ENCODE measurements around the gene PLAAT2. TPM values are rescaled to one million over a fixed set of nuclear protein-coding genes. Genes with fewer than 3 reads are reported as not detected.

The PLAAT2 gene
- total and polyA plus RNA-seq, 3 experiments from 2014 or later: 0.31 TPM; not detected in 2

- peaks cover 19 to 25% (median 21%) of the 10 kb centered on the region in 3 donors for H3K4me1 Mint-ChIP-seq
- peaks cover 0 to 2% of the 10 kb centered on the region in 2 donors for H3K27me3 Mint-ChIP-seq
- no peaks in the 10 kb centered on the region for H3K27me3 ChIP-seq (ENCODE audit: insufficient read depth, low read length, poor library complexity, severe bottlenecking)
- peak overlapping the region; percentile 40 for H3K4me3 ChIP-seq (ENCODE audit: low read length)
- peaks cover 8% of the 10 kb centered on the region in 3 donors for H3K36me3 Mint-ChIP-seq
- H3K27ac Mint-ChIP-seq: peak overlapping the region; percentile 59 to 97 (median 92)
- no peaks in the 10 kb centered on the region for H3K9me3 ChIP-seq (ENCODE audit: low read length)
- H3K9me3 Mint-ChIP-seq: peaks cover 0 to 7% (median 3%) of the 10 kb centered on the region in 5 donors
- ChIA-PET POLR2A (interaction anchor here (1.9 kb wide), 1 partner anchor 23 kb away, joined by 6 read pairs; no protein-coding TSS in a partner anchor), CTCF (interaction anchor here (1.5 to 4.5 kb wide), 3 partner anchors 22 to 95 kb away, joined by 3 to 19 read pairs (median 8); no protein-coding TSS in a partner anchor)
- H3K4me1 ChIP-seq (ENCODE audit: insufficient read depth, low read length): peaks cover 15% of the 10 kb centered on the region
- peak overlapping the region; percentile 19 for H3K27ac ChIP-seq (ENCODE audit: low read depth, low read length)
- H3K4me3 Mint-ChIP-seq: peak overlapping the region; percentile 38 to 92 (median 81)
- no peaks in the 10 kb centered on the region for H3K36me3 ChIP-seq (ENCODE audit: insufficient read depth, low read length)
- DNase-seq: peak in 4 of 5 donors; percentile 6 to 58 (median 30)
Measured at GRCh38 chr11:63573881-63574855, 11.0 kb upstream of the PLAAT2 start.

DNA sequence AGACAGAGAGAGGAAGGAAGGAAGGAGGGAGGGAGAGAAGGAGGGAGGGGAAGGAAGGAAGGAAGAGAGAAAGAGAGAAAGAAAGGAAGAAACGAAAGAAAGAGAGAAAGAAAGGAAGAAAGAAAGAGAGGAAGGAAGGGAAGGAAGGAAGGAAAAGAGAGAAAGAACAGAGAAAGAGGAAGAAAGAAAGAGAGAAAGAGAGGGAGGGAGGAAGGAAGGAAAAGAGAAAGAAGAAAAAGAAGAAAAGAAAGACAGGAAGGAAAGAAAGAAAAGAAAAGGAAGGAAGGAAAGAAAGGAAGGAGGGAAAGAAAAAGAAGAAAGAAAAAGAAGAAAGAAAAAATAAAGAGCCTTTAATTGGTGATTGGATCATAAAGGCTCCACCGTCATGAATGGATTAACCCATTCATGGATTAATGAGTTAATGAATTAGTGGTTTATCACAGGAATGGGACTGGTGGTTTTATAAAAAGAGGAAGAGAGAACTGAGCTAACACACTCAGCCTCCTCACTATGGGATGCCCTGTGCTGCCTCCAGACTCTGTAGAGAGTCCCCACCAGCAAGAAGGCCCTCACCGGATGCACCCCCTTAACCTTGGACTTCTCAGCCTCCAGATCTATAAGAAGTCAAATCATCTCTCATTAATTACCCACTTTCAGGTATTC is 9.0 kb upstream of the PLAAT2 start:
- H3K4me1 ChIP-seq (ENCODE audit: insufficient read depth, low read length): peaks cover 21% of the 10 kb centered on the region
- no peak overlapping the region for H3K4me3 ChIP-seq (ENCODE audit: low read length)
- Mint-ChIP-seq H3K27ac (peak overlapping the region in 4 of 8 donors; percentile 35 to 71 (median 46)), H3K4me3 (no peak overlapping the region), H3K4me1 (peaks cover 29 to 41% (median 37%) of the 10 kb centered on the region in 3 donors), H3K36me3 (peaks cover 0 to 1% (median 0%) of the 10 kb centered on the region in 3 donors), H3K27me3 (peaks cover 0 to 2% of the 10 kb centered on the region in 2 donors), H3K9me3 (no peaks in the 10 kb centered on the region)
- no peaks in the 10 kb centered on the region for H3K9me3 ChIP-seq (ENCODE audit: low read length)
- DNase-seq: no peak
- H3K27me3 ChIP-seq (ENCODE audit: insufficient read depth, low read length, poor library complexity, severe bottlenecking): no peaks in the 10 kb centered on the region
- no peaks in the 10 kb centered on the region for H3K36me3 ChIP-seq (ENCODE audit: insufficient read depth, low read length)
- H3K27ac ChIP-seq (ENCODE audit: low read depth, low read length): no peak overlapping the region
- CTCF ChIA-PET: interaction anchor here (4.5 kb wide), 1 partner anchor 20 kb away, joined by 19 read pairs; no protein-coding TSS in a partner anchor
- POLR2A ChIA-PET: interaction anchor here (0.6 kb wide), 2 partner anchors 33 to 284 kb away, joined by 3 read pairs; no protein-coding TSS in a partner anchor

- Mint-ChIP-seq H3K4me3 (no peak overlapping the region), H3K27ac (peak overlapping the region in 1 of 8 donors; percentile 8), H3K27me3 (peaks cover 0 to 2% of the 10 kb centered on the region in 2 donors), H3K36me3 (peaks cover 0 to 1% (median 0%) of the 10 kb centered on the region in 3 donors), H3K4me1 (peaks cover 32 to 51% (median 47%) of the 10 kb centered on the region in 3 donors), H3K9me3 (no peaks in the 10 kb centered on the region)
- Histone ChIP-seq H3K9me3 (ENCODE audit: low read length) (no peaks in the 10 kb centered on the region), H3K27ac (ENCODE audit: low read depth, low read length) (no peak overlapping the region), H3K4me3 (ENCODE audit: low read length) (no peak overlapping the region), H3K36me3 (ENCODE audit: insufficient read depth, low read length) (no peaks in the 10 kb centered on the region), H3K4me1 (ENCODE audit: insufficient read depth, low read length) (peaks cover 32% of the 10 kb centered on the region), H3K27me3 (ENCODE audit: insufficient read depth, low read length, poor library complexity, severe bottlenecking) (no peaks in the 10 kb centered on the region)
- DNase-seq: no peak
- POLR2A ChIA-PET: no interaction called here
- CTCF ChIA-PET: interaction anchor here (1.0 kb wide), 1 partner anchor 17 kb away, joined by 3 read pairs; no protein-coding TSS in a partner anchor
Measured at GRCh38 chr11:63569570-63569969, 6.4 kb upstream of the PLAAT2 start.

DNA sequence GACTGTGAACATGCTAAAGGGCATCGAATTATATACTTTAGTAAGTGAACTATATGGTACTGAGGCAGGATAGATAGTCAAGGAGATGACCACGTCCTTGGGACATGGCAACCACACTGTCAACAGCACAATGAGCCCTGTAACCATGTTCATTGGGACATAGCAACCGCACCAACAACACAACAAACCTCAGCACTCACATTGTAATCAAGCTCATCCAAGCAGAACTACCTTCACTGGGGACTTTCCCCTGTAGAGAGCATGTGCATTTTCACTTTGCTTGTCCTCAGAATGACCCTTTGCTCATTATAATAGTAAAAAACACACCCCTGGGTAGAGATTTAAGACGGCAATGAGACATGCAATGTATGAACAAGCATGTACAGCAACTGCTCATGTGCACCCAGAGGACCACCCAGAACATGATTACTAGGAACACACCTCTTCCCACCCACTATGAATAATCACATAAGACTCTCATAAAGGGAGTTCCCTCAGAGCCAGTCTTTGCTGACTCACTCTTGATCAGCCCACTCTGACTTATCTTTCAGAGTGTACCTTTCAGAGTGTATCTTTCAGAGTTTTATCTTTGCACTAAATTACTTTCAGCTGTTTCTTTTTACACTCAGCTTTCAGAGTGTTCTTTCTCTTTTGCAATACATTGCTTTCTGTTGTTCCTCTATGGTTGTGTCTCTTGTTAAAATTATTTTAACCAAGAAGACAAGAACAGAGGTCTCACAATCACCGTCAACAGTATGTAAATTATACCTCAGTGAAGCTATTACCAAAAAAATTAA is 4.1 kb upstream of the PLAAT2 start:
- POLR2A ChIA-PET: interaction anchor here (1.0 to 2.3 kb wide), 4 partner anchors 16 to 35 kb away, joined by 3 to 11 read pairs (median 4); partner anchors contain the start of gene PLAAT4
- Mint-ChIP-seq H3K4me3 (peak overlapping the region; percentile 1 to 79 (median 65)), H3K4me1 (peaks cover 32 to 54% (median 51%) of the 10 kb centered on the region in 3 donors)

GRCh38 chr11:63564784-63565350 is 1.7 kb upstream of the PLAAT2 start:
- Mint-ChIP-seq H3K4me3 (peak overlapping the region in 1 of 7 donors; percentile 28), H3K4me1 (peaks cover 47 to 69% (median 65%) of the 10 kb centered on the region in 3 donors), H3K27ac (peak overlapping the region in 7 of 8 donors; percentile 22 to 81 (median 68)), H3K36me3 (no peaks in the 10 kb centered on the region), H3K27me3 (peaks cover 0 to 1% of the 10 kb centered on the region in 2 donors), H3K9me3 (no peaks in the 10 kb centered on the region)
- no peaks in the 10 kb centered on the region for H3K27me3 ChIP-seq (ENCODE audit: insufficient read depth, low read length, poor library complexity, severe bottlenecking)
- peaks cover 49% of the 10 kb centered on the region for H3K4me1 ChIP-seq (ENCODE audit: insufficient read depth, low read length)
- H3K4me3 ChIP-seq (ENCODE audit: low read length): no peak overlapping the region
- ChIA-PET CTCF (interaction anchor here (0.8 kb wide), 1 partner anchor 87 kb away, joined by 3 read pairs; no protein-coding TSS in a partner anchor), POLR2A (no interaction called here)
- H3K36me3 ChIP-seq (ENCODE audit: insufficient read depth, low read length): no peaks in the 10 kb centered on the region
- H3K9me3 ChIP-seq (ENCODE audit: low read length): no peaks in the 10 kb centered on the region
- no peak for DNase-seq
- H3K27ac ChIP-seq (ENCODE audit: low read depth, low read length): no peak overlapping the region

More for the DNA sequence above, 4.1 kb upstream of the PLAAT2 start:
- Histone ChIP-seq H3K9me3 (ENCODE audit: low read length) (no peaks in the 10 kb centered on the region), H3K27me3 (ENCODE audit: insufficient read depth, low read length, poor library complexity, severe bottlenecking) (no peaks in the 10 kb centered on the region), H3K4me3 (ENCODE audit: low read length) (peak overlapping the region; percentile 3), H3K36me3 (ENCODE audit: insufficient read depth, low read length) (no peaks in the 10 kb centered on the region), H3K27ac (ENCODE audit: low read depth, low read length) (peak overlapping the region; percentile 92), H3K4me1 (ENCODE audit: insufficient read depth, low read length) (peaks cover 32% of the 10 kb centered on the region)
- no peaks in the 10 kb centered on the region for H3K36me3 Mint-ChIP-seq
- CTCF ChIA-PET: interaction anchor here (1.0 to 1.7 kb wide), 5 partner anchors 13 to 104 kb away, joined by 3 to 5 read pairs (median 4); partner anchors contain the start of gene ATL3
- H3K27ac Mint-ChIP-seq: peak overlapping the region; percentile 81 to 99 (median 97)
- no peaks in the 10 kb centered on the region for H3K9me3 Mint-ChIP-seq
- DNase-seq: peak; percentile 58 to 87 (median 69)
- H3K27me3 Mint-ChIP-seq: peaks cover 0 to 2% of the 10 kb centered on the region in 2 donors

DNA sequence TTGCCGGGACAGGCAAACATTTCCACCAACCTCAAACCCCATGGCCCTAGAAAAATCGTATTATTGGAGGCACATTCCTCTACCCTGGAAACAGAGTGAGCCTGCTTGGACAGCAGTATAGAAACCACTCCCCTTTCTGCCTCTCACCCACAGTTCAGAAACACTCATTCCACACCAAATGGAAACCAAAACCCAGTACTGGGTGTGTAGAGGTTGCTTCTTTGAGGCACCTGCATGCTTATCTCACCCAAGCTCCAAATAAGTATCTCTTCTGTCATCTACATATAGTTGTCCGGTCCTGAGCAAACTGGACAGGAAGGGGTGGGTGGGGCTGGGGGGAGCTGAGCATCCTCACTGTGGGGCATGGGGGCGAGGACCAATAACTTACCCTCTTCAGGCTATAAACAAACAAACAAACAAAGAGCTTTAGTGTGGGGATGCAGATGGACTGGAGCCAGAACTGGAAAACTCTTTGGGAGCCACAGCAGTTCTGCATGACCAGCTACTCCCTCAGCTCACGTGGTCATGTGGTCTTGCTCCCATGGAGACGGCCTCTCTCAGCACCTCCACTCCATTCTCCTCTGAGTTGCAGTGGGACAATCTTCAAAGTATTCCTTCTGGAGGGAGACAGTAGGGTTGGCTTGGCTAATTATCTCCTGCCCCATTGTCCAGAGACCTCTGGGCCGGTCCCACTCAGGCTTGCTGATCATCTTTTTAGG is 1.0 kb upstream of the PLAAT2 start:
- no peaks in the 10 kb centered on the region for H3K36me3 Mint-ChIP-seq
- H3K4me3 Mint-ChIP-seq: peak overlapping the region in 4 of 7 donors; percentile 3 to 70 (median 27)
- H3K4me1 ChIP-seq (ENCODE audit: insufficient read depth, low read length): peaks cover 52% of the 10 kb centered on the region
- H3K27me3 Mint-ChIP-seq: peaks cover 0 to 1% of the 10 kb centered on the region in 2 donors
- CTCF ChIA-PET: interaction anchor here (0.8 to 1.9 kb wide), 2 partner anchors 84 to 86 kb away, joined by 3 to 6 read pairs; no protein-coding TSS in a partner anchor
- no peak for DNase-seq
- H3K4me3 ChIP-seq (ENCODE audit: low read length): no peak overlapping the region
- peaks cover 48 to 75% (median 66%) of the 10 kb centered on the region in 3 donors for H3K4me1 Mint-ChIP-seq
- POLR2A ChIA-PET: no interaction called here
- H3K27ac ChIP-seq (ENCODE audit: low read depth, low read length): no peak overlapping the region
- H3K9me3 ChIP-seq (ENCODE audit: low read length): no peaks in the 10 kb centered on the region
- H3K36me3 ChIP-seq (ENCODE audit: insufficient read depth, low read length): no peaks in the 10 kb centered on the region
- H3K27ac Mint-ChIP-seq: peak overlapping the region; percentile 17 to 91 (median 68)
- H3K9me3 Mint-ChIP-seq: no peaks in the 10 kb centered on the region
- H3K27me3 ChIP-seq (ENCODE audit: insufficient read depth, low read length, poor library complexity, severe bottlenecking): no peaks in the 10 kb centered on the region
